Mononuclear cell (primary cell): ENCODE data around the gene CATSPERD. TPM values are rescaled to one million over a fixed set of nuclear protein-coding genes. Genes with fewer than 3 reads are reported as not detected.

Experiments
- H3K27me3 ChIP-seq: 2 replicates; pipeline ENCODE4 v1.6.0; 2011; ENCODE audit warnings: low read length, control low read depth; ENCODE audit not compliant: insufficient read depth
- H3K4me1 ChIP-seq: 2 replicates; pipeline ENCODE4 v1.5.1; 2011; ENCODE audit warnings: mild to moderate bottlenecking, low read length, control low read depth; ENCODE audit not compliant: insufficient read depth
- H3K4me3 ChIP-seq: 2 replicates; pipeline ENCODE4 v1.5.1; 2011; ENCODE audit warnings: mild to moderate bottlenecking, low read length, moderate library complexity
- H3K9me3 ChIP-seq: 2 replicates; pipeline ENCODE4 v1.5.1; 2011; ENCODE audit warnings: low read depth, mild to moderate bottlenecking, control low read depth, low read length
- total RNA-seq: library from RNA; depleted of rRNA; stranded (reverse); fragments of >200 nt; gene quantifications from one replicate; pipeline ENCODE4 v1.2.3, GENCODE V29; 2012

CATSPERD gene
- total RNA-seq, 1 donor, result not detected

- no peaks in the 10 kb centered on the region for H3K9me3 ChIP-seq
- peaks cover 4% of the 10 kb centered on the region for H3K27me3 ChIP-seq
- H3K4me1 ChIP-seq, result peaks cover 7% of the 10 kb centered on the region
- no peak overlapping the region for H3K4me3 ChIP-seq
Observed at GRCh38 chr19:5809053-5809452, 88.6 kb downstream of the CATSPERD start.

DNA sequence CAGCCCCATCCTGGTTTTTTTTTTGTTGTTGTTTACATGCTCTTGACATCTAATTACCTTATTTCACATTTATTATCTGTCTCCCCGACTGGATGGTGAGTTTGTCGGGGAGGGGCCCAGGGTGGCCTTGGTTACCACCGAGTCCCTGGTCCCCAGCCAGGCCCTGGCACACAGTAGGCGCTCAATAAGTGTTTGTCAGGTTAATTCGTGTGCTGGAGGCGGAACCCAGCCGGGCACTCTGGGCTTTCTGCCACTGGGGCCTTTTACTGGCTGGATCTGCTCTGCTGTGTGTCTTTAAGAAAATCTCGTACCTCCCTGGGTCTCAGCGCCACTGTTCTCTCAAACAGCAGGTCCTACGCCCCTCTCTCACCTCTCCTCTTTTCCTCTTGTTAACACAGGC is 89.0 kb downstream of the CATSPERD start:
- Histone ChIP-seq H3K4me3 (no peak overlapping the region), H3K4me1 (peaks cover 2% of the 10 kb centered on the region), H3K27me3 (peaks cover 1% of the 10 kb centered on the region), H3K9me3 (no peaks in the 10 kb centered on the region)

GRCh38 chr19:5811117-5811516 is 90.7 kb downstream of the CATSPERD start:
- no peak overlapping the region for H3K4me3 ChIP-seq
- H3K4me1 ChIP-seq, result no peaks in the 10 kb centered on the region
- no peaks in the 10 kb centered on the region for H3K9me3 ChIP-seq
- H3K27me3 ChIP-seq, result no peaks in the 10 kb centered on the region

GRCh38 chr19:5814123-5814851 is 93.8 kb downstream of the CATSPERD start:
- H3K4me3 ChIP-seq, result no peak overlapping the region
- no peaks in the 10 kb centered on the region for H3K27me3 ChIP-seq
- no peaks in the 10 kb centered on the region for H3K4me1 ChIP-seq
- H3K9me3 ChIP-seq, result no peaks in the 10 kb centered on the region

GRCh38 chr19:5814852-5815246 is 94.4 kb downstream of the CATSPERD start:
- Histone ChIP-seq H3K27me3 (no peaks in the 10 kb centered on the region), H3K9me3 (no peaks in the 10 kb centered on the region), H3K4me1 (no peaks in the 10 kb centered on the region), H3K4me3 (no peak overlapping the region)

- Histone ChIP-seq H3K4me3 (no peak overlapping the region), H3K4me1 (no peaks in the 10 kb centered on the region), H3K27me3 (no peaks in the 10 kb centered on the region), H3K9me3 (no peaks in the 10 kb centered on the region)
Observed at GRCh38 chr19:5817218-5817617, 96.8 kb downstream of the CATSPERD start.

DNA sequence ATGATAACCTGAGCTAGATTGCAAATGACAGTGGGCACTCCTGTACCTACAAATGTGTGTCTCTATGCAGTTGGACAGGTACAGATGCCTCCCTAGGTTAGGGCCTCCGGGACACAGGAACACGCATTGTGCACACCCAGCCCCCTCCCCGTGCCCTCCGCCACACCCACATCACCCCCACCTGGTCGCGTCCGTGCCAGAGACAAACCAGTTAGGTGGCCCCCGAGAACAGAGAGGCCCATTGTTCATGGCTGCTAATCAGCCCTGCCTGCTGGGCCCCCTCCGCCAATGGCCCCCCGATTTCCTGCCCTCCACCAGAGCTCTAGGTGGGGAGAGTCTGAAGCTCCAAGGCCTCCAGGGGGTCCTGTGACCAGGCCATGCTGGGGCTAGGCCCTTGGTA is 98.2 kb downstream of the CATSPERD start:
- Histone ChIP-seq H3K4me1 (no peaks in the 10 kb centered on the region), H3K4me3 (no peak overlapping the region), H3K9me3 (no peaks in the 10 kb centered on the region), H3K27me3 (no peaks in the 10 kb centered on the region)

DNA sequence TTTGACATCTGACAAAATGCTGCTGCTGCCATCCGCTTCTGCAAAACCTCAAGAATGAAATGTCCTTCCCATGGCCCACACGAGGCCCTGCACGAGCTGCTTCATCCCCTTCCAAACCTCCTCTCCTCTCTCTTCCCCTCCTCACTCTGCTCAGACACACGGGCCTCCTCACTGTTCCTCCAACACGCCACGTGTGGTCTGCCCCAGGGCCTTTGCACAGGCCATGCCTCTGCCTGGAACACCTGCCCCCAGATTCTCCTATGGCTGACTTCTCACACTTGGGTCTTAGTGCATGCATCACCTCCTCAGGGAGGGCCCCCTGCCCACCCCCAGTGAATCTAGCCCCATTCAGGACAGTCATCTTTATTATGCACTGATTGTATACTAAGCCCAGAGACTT is 100.3 kb downstream of the CATSPERD start:
- no peak overlapping the region for H3K4me3 ChIP-seq
- no peaks in the 10 kb centered on the region for H3K27me3 ChIP-seq
- H3K4me1 ChIP-seq, result no peaks in the 10 kb centered on the region
- H3K9me3 ChIP-seq, result no peaks in the 10 kb centered on the region

- Histone ChIP-seq H3K4me1 (peaks cover 4% of the 10 kb centered on the region), H3K4me3 (no peak overlapping the region), H3K9me3 (no peaks in the 10 kb centered on the region), H3K27me3 (no peaks in the 10 kb centered on the region)
Observed at GRCh38 chr19:5821521-5822180, 101.2 kb downstream of the CATSPERD start.

DNA sequence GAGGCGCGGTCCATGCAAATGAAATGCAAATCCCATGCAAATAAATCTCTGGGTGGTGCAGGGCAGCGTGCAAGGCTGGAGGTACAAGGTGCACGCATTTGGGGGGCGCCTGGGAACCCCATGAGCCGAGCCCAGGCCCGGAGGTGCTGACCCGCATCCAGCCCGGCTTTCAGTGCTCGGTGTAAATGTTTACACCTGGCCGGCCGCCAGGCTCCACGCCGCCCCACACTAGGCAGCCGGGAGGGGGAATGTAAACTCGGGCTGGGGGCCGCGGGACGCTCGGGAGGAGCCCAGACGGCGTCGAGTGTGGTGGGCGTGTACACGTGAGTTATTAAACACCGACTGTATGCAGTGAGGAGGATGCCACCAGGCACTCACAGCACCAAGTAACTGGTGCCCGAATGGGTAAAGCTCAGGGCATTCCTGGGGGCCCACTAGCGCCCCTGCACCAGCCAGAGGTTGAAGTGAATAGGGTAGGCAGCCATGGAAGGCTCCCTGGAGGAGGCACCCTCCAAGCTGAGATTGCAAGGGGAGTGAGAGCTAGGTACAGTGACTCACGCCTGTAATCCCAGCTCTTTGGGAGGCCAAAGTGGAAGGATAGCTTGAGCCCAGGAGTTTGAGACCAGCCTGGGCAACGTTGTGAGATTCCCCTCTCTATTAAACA is 101.9 kb downstream of the CATSPERD start:
- no peaks in the 10 kb centered on the region for H3K9me3 ChIP-seq
- no peaks in the 10 kb centered on the region for H3K27me3 ChIP-seq
- peaks cover 11% of the 10 kb centered on the region for H3K4me1 ChIP-seq
- no peak overlapping the region for H3K4me3 ChIP-seq

- Histone ChIP-seq H3K9me3 (no peaks in the 10 kb centered on the region), H3K4me3 (no peak overlapping the region), H3K27me3 (no peaks in the 10 kb centered on the region), H3K4me1 (peaks cover 20% of the 10 kb centered on the region)
Observed at GRCh38 chr19:5823579-5824281, 103.3 kb downstream of the CATSPERD start.

GRCh38 chr19:5824751-5825150 is 104.3 kb downstream of the CATSPERD start:
- Histone ChIP-seq H3K9me3 (no peaks in the 10 kb centered on the region), H3K27me3 (no peaks in the 10 kb centered on the region), H3K4me1 (peaks cover 27% of the 10 kb centered on the region), H3K4me3 (no peak overlapping the region)

GRCh38 chr19:5825178-5825577 is 104.7 kb downstream of the CATSPERD start:
- no peaks in the 10 kb centered on the region for H3K9me3 ChIP-seq
- peaks cover 27% of the 10 kb centered on the region for H3K4me1 ChIP-seq
- no peak overlapping the region for H3K4me3 ChIP-seq
- H3K27me3 ChIP-seq, result no peaks in the 10 kb centered on the region

DNA sequence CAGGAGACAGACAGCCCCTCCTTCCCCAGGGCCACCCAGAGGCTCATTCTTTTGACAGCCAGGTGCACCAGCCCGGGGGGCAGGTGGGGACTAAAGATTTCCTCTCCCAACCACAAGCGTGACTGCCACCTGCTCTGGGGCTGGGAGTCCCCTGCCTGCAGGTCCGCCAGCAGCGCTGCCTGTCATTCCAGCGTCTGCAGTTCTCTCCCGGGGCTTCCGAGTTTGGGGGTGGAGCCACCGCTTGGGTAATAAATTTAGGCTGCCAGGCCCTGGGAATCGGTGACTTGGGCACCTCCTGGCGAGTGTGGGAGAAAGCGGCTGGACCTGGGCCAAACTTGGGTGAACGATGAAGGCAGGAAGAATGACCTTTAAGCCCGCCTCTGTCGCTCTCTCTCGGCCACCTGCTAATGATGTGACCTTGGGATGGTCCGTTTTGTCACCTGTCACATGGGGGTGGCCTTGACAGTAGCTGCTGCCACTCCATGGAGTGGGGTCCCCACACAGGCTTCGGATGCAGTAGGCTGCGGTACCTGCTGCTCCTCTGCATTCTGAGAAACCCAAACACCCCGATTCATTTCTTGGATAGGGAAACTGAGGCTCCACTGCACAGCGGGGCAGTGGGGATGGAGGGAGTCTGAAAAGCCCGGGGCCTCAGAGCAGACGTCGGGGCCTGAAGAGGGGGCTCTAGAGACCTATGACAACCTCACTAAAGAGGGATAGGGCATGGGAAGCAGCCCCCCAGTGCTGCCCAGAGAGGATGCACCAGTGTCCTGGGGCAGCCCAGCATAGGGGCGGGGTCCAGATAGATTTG is 106.3 kb downstream of the CATSPERD start:
- Histone ChIP-seq H3K4me1 (peaks cover 27% of the 10 kb centered on the region), H3K27me3 (no peaks in the 10 kb centered on the region), H3K9me3 (no peaks in the 10 kb centered on the region), H3K4me3 (no peak overlapping the region)
